Keratinocyte (primary cell): ENCODE measurements around the gene BNC2. TPM values are rescaled to one million over a fixed set of nuclear protein-coding genes. Genes with fewer than 3 reads are reported as not detected.

Source experiments
- DNase-seq: peaks from one replicate; pipeline ENCODE4 v3.0.0-alpha.2; 2011; ENCODE audit warnings: low read depth, missing footprints, low spot score
- FAIRE-seq: peaks from 2 replicates; lab custom pipeline; 2011; peaks lifted over from hg19 to GRCh38; lab: Jason Lieb, UNC
- H2AFZ ChIP-seq: 2 replicates; pipeline ENCODE4 v1.6.0; 2012; ENCODE audit warnings: low read length, control low read depth, inconsistent platforms; ENCODE audit not compliant: control insufficient read depth
- H3K27ac ChIP-seq: 2 replicates; pipeline ENCODE4 v1.5.1; 2011; ENCODE audit warnings: low read length; ENCODE audit not compliant: control insufficient read depth, insufficient read depth
- H3K27me3 ChIP-seq: 3 replicates; pipeline ENCODE4 v1.6.0; 2011; ENCODE audit warnings: low read length; ENCODE audit not compliant: control insufficient read depth, insufficient read depth; ENCODE audit errors: extremely low read depth
- H3K36me3 ChIP-seq, 2 experiments: 2 replicates in 1 of 2; 3 replicates in 1 of 2; pipeline ENCODE4 v1.5.1; 2011; ENCODE audit warnings: low read length in 2 of 2, mild to moderate bottlenecking in 1 of 2; ENCODE audit not compliant: control insufficient read depth in 2 of 2, insufficient read depth in 2 of 2; ENCODE audit errors: extremely low read depth in 1 of 2
- H3K4me1 ChIP-seq: 3 replicates; pipeline ENCODE4 v1.5.1; 2011; ENCODE audit warnings: low read length; ENCODE audit not compliant: control insufficient read depth, insufficient read depth; ENCODE audit errors: extremely low read depth
- H3K4me2 ChIP-seq: 3 replicates; pipeline ENCODE4 v1.6.0; 2011; ENCODE audit warnings: low read depth, low read length; ENCODE audit not compliant: control insufficient read depth, insufficient read depth; ENCODE audit errors: extremely low read depth
- H3K4me3 ChIP-seq, 3 experiments: fragments of 200-600 bp in 1 of 3; sonication (generic) in 1 of 3; 2 replicates in 2 of 3; 3 replicates in 1 of 3; pipeline ENCODE4 v1.5.1; 2011 to 2016; ENCODE audit warnings: low read length in 3 of 3, mild to moderate bottlenecking in 3 of 3, control low read depth in 2 of 3, inconsistent platforms in 1 of 3, low read depth in 1 of 3, mixed read lengths in 1 of 3, mixed run types in 1 of 3, moderate library complexity in 1 of 3; ENCODE audit not compliant: control insufficient read depth in 2 of 3, insufficient read depth in 2 of 3; ENCODE audit errors: extremely low read depth in 1 of 3
- H3K79me2 ChIP-seq: 2 replicates; pipeline ENCODE4 v1.6.0; 2012; ENCODE audit warnings: low read length; ENCODE audit not compliant: control insufficient read depth, insufficient read depth
- H3K9ac ChIP-seq: 3 replicates; pipeline ENCODE4 v1.6.0; 2011; ENCODE audit warnings: low read length; ENCODE audit not compliant: control insufficient read depth, insufficient read depth; ENCODE audit errors: extremely low read depth
- H3K9me1 ChIP-seq: 3 replicates; pipeline ENCODE4 v1.6.0; 2011; ENCODE audit warnings: low read length; ENCODE audit not compliant: control insufficient read depth, insufficient read depth; ENCODE audit errors: extremely low read depth
- H3K9me3 ChIP-seq: 2 replicates; pipeline ENCODE4 v1.5.1; 2012; ENCODE audit warnings: low read depth, low read length; ENCODE audit not compliant: control insufficient read depth
- H4K20me1 ChIP-seq: 3 replicates; pipeline ENCODE4 v1.6.0; 2011; ENCODE audit warnings: low read length; ENCODE audit not compliant: control insufficient read depth, insufficient read depth; ENCODE audit errors: extremely low read depth
- EZH2 ChIP-seq: IDR thresholded peaks from one replicate; pipeline ENCODE4 v1.6.1; 2012; ENCODE audit warnings: inconsistent platforms, mild to moderate bottlenecking, low read length, moderate library complexity
- dilution Hi-C: fragments of 300-500 bp; cut with MboI; formaldehyde crosslinking; loops from one replicate; pipeline ENCODE4 v1.7.0; 2020; ENCODE audit warnings: low sequenced_read_pairs; ENCODE audit not compliant: extremely low pct_ligation_motif_present
- polyA plus RNA-seq, 5 experiments: library from polyadenylated mRNA; depleted of rRNA in 3 of 5; stranded (reverse) in 3 of 5; stranded (forward) in 1 of 5; unstranded in 1 of 5; fragments of >200 nt; gene quantifications; 1 replicate in 1 of 5; 2 replicates in 3 of 5; 3 replicates in 1 of 5; pipeline versions ENCODE4 v1.2.1 to v1.2.3, GENCODE V29; 2011 to 2012; ENCODE audit warnings: missing spikeins in 2 of 5, low read depth in 1 of 5, low replicate concordance in 1 of 5
- TF ChIP-seq, protein P1 (sequence below), 3 experiments: IDR thresholded peaks in 1 of 3; conservative IDR thresholded peaks in 1 of 3; optimal IDR thresholded peaks in 1 of 3; 2 replicates in 2 of 3; 3 replicates in 1 of 3; pipeline versions ENCODE3 to v1.5.1; 2011; ENCODE audit warnings: low read length in 3 of 3, mild to moderate bottlenecking in 3 of 3, moderate library complexity in 2 of 3, control low read depth in 1 of 3, inconsistent platforms in 1 of 3; ENCODE audit not compliant: insufficient read depth in 2 of 3; ENCODE audit errors: extremely low read depth in 1 of 3

The BNC2 gene
- polyA plus RNA-seq, 1 donor (not counting 4 experiments of a cell fraction or from before 2014, with no cell fraction given), result 1.1 TPM

- Histone ChIP-seq H3K9me3 (no peaks in the 10 kb centered on the region), H3K27me3 (no peaks in the 10 kb centered on the region), H3K36me3 (no peaks in the 10 kb centered on the region), H3K4me1 (no peaks in the 10 kb centered on the region), H2AFZ (no peak overlapping the region), H3K79me2 (no peaks in the 10 kb centered on the region), H3K4me2 (no peak overlapping the region), H3K9me1 (no peaks in the 10 kb centered on the region), H3K9ac (no peak overlapping the region), H3K4me3 (no peak overlapping the region), H3K27ac (no peak overlapping the region), H4K20me1 (no peaks in the 10 kb centered on the region)
- no peak for FAIRE-seq
- no peak for DNase-seq
- TF ChIP-seq, protein P1, sequence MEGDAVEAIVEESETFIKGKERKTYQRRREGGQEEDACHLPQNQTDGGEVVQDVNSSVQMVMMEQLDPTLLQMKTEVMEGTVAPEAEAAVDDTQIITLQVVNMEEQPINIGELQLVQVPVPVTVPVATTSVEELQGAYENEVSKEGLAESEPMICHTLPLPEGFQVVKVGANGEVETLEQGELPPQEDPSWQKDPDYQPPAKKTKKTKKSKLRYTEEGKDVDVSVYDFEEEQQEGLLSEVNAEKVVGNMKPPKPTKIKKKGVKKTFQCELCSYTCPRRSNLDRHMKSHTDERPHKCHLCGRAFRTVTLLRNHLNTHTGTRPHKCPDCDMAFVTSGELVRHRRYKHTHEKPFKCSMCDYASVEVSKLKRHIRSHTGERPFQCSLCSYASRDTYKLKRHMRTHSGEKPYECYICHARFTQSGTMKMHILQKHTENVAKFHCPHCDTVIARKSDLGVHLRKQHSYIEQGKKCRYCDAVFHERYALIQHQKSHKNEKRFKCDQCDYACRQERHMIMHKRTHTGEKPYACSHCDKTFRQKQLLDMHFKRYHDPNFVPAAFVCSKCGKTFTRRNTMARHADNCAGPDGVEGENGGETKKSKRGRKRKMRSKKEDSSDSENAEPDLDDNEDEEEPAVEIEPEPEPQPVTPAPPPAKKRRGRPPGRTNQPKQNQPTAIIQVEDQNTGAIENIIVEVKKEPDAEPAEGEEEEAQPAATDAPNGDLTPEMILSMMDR (optimal IDR thresholded peaks at IDR 0.05 in 1 of 3, IDR thresholded peaks at IDR 0.05 in 1 of 3, conservative IDR thresholded peaks at IDR 0.05 in 1 of 3; ENCODE audit: extremely low read depth in 1 of 3, insufficient read depth in 2 of 3, low read length in 3 of 3), result no peak
- no peak for TF ChIP-seq EZH2
- dilution Hi-C loops, result loop anchor here (25.0 kb wide), 1 partner anchor 391 kb away; no protein-coding TSS in a partner anchor
Observed at GRCh38 chr9:16628413-16628812, 242.1 kb downstream of the BNC2 start.

DNA sequence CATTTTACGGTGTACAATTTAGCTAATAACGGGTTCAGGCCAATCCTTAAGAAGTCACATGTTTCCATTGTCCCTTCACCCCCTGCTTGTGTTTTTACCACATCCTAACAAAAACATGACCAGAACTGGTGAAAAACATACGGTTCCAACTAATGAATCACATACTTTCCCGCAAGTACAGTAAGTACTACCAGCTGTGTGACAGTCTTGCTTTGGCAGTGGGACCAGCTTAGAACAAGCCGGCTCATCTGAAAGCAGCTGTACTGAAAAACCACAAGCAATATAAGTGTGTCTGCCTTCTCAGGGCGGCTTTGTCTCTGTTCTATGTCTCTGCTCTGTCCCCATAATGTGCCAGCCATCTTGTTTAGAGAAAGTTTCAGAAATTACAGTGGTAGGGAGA lies 242.5 kb downstream of the BNC2 start:
- Histone ChIP-seq H3K27ac (no peak overlapping the region), H3K27me3 (no peaks in the 10 kb centered on the region), H4K20me1 (no peaks in the 10 kb centered on the region), H3K4me2 (no peak overlapping the region), H3K4me1 (no peaks in the 10 kb centered on the region), H3K9ac (no peak overlapping the region), H3K9me1 (no peaks in the 10 kb centered on the region), H3K4me3 (no peak overlapping the region), H3K79me2 (no peaks in the 10 kb centered on the region), H3K9me3 (no peaks in the 10 kb centered on the region), H2AFZ (no peak overlapping the region), H3K36me3 (no peaks in the 10 kb centered on the region)
- FAIRE-seq (no peak), DNase-seq (no peak)
- dilution Hi-C loops, result loop anchor here (25.0 kb wide), 1 partner anchor 391 kb away; no protein-coding TSS in a partner anchor
- TF ChIP-seq, protein P1 (optimal IDR thresholded peaks at IDR 0.05 in 1 of 3, IDR thresholded peaks at IDR 0.05 in 1 of 3, conservative IDR thresholded peaks at IDR 0.05 in 1 of 3; ENCODE audit: extremely low read depth in 1 of 3, insufficient read depth in 2 of 3, low read length in 3 of 3), result no peak
- TF ChIP-seq EZH2, result no peak
